Stimulated activated CD8-positive, alpha-beta memory T cell treated with anti-CD3 and anti-CD28 coated beads, Interleukin-4, amount 100 ng/mL, for 1 hour (primary cell): ENCODE results near the gene CNOT6.
"Not testable (repeated sequence)": the region's sequence is repeated elsewhere in the genome, so short reads cannot be mapped to it uniquely, and the experiment has no call there.

ENCODE experiments used
- DNase-seq, 2 donors: peaks; one replicate each; pipeline ENCODE4 v3.0.0-alpha.2; 2020; ENCODE audit warnings: low read depth in 2 of 2, low spot score in 1 of 2

The CNOT6 gene

GRCh38 chr5:180515974-180516373 is 21.8 kb downstream of the CNOT6 start:
- not testable (repeated sequence) for DNase-seq

- DNase-seq = no peak
These were observed 22.3 kb downstream of the CNOT6 start for GRCh38 chr5:180516440-180516839.

- no peak for DNase-seq
These were observed 24.9 kb downstream of the CNOT6 start for GRCh38 chr5:180519098-180519497.

- no peak for DNase-seq
These were observed 26.9 kb downstream of the CNOT6 start for GRCh38 chr5:180521101-180521500.

- no peak for DNase-seq
These were observed 27.4 kb downstream of the CNOT6 start for GRCh38 chr5:180521591-180521990.

GRCh38 chr5:180522330-180522729 is 28.2 kb downstream of the CNOT6 start:
- no peak for DNase-seq

GRCh38 chr5:180523629-180524466 is 29.7 kb downstream of the CNOT6 start:
- no peak for DNase-seq

- no peak for DNase-seq
These were observed 31.2 kb downstream of the CNOT6 start for GRCh38 chr5:180525399-180525798.

GRCh38 chr5:180526269-180526668 is 32.1 kb downstream of the CNOT6 start:
- DNase-seq = no peak

GRCh38 chr5:180527659-180528058 is 33.5 kb downstream of the CNOT6 start:
- DNase-seq = no peak

- not testable (repeated sequence) for DNase-seq
These were observed 36.9 kb downstream of the CNOT6 start for GRCh38 chr5:180531036-180531585.

GRCh38 chr5:180532268-180532667 is 38.1 kb downstream of the CNOT6 start:
- DNase-seq = no peak

- no peak for DNase-seq
These were observed 39.7 kb downstream of the CNOT6 start for GRCh38 chr5:180533845-180534244.

- DNase-seq = no peak
These were observed 41.4 kb downstream of the CNOT6 start for GRCh38 chr5:180535573-180535972.

- DNase-seq = no peak
These were observed 46.0 kb downstream of the CNOT6 start for GRCh38 chr5:180540050-180540694.

GRCh38 chr5:180541710-180542109 is 47.5 kb downstream of the CNOT6 start:
- no peak for DNase-seq

- no peak for DNase-seq
These were observed 51.1 kb downstream of the CNOT6 start for GRCh38 chr5:180545248-180545647.

- DNase-seq = no peak
These were observed 54.4 kb downstream of the CNOT6 start for GRCh38 chr5:180548563-180548962.

- no peak for DNase-seq
These were observed 59.4 kb downstream of the CNOT6 start for GRCh38 chr5:180553530-180553929.

- no peak for DNase-seq
These were observed 61.2 kb downstream of the CNOT6 start for GRCh38 chr5:180555168-180555921.

GRCh38 chr5:180557217-180557809 is 63.1 kb downstream of the CNOT6 start:
- DNase-seq = no peak
